Measurements from ENCODE around the gene VAMP8. TPM values are rescaled to one million over a fixed set of nuclear protein-coding genes. Genes with fewer than 3 reads are reported as not detected.

Gene VAMP8
- total RNA-seq, 2 donors from 2014 or later: 185 to 222 TPM

DNA sequence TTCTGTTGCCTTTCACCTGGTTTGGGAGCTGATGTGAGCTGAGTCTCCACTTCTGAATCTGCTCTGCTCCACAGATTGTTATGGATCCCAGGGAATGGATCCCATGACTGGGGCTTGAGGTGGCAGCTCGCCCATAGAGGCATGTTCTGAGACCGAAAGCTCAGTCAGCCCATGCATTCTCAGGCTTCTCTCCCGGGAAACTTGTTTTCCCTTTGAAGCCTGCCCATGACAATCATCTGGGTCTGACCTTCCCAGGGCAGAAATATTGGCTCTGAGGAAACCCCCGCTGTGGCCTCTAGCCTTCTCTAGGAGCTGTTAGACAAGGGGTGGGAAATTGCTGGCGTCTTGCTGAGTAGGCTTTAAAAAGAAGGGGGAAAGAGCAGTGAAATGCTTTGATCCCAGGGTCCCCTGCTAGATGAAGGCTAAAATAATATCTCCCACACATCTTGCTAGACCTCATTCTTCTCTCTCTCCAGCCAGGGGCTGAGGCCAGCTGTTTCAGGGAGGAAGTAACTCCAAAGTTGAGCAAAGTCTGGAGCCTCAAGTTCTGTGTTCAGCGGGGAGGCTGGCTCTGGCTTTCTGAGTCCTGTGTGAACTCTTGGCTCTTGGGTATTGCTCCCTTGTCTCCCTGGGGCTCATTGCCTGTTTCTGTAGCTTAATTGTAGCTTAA lies 2.0 kb downstream of the VAMP8 start:
- Histone ChIP-seq H3K4me1 (peaks cover 10% of the 10 kb centered on the region), H3K9ac (ENCODE audit: low read depth in 2 of 2, low read length in 2 of 2) (peak overlapping the region in 1 of 2 donors; percentile 90)
- TF ChIP-seq, protein P1, sequence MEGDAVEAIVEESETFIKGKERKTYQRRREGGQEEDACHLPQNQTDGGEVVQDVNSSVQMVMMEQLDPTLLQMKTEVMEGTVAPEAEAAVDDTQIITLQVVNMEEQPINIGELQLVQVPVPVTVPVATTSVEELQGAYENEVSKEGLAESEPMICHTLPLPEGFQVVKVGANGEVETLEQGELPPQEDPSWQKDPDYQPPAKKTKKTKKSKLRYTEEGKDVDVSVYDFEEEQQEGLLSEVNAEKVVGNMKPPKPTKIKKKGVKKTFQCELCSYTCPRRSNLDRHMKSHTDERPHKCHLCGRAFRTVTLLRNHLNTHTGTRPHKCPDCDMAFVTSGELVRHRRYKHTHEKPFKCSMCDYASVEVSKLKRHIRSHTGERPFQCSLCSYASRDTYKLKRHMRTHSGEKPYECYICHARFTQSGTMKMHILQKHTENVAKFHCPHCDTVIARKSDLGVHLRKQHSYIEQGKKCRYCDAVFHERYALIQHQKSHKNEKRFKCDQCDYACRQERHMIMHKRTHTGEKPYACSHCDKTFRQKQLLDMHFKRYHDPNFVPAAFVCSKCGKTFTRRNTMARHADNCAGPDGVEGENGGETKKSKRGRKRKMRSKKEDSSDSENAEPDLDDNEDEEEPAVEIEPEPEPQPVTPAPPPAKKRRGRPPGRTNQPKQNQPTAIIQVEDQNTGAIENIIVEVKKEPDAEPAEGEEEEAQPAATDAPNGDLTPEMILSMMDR (IDR thresholded peaks at IDR 0.05): no peak

DNA sequence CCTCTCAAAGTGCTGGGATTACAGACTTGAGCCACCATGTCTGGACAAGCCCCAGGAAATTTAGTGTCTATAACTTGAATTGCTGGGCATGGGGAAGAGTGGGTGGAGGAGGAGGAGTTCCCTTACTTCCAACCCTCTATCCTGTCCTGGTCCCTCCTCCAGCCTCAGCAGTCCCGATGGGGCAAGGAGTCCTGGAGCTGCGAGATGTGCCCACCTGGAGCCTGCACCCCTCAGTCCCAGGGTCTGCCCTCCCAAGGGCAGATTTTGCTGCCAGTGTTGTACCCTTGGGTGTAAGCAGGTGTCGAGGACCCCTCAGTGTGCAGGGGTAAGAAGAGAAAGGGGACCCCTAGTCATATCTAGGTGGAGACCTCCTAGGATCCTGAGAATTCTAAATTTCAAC lies 2.8 kb downstream of the VAMP8 start:
- H3K27ac ChIP-seq: no peak overlapping the region
- no peaks in the 10 kb centered on the region for H3K9me3 ChIP-seq
- no peak for DNase-seq
- TF ChIP-seq, protein P1 (IDR thresholded peaks at IDR 0.05): no peak
- intact Hi-C loops (cut with DNase I): no loop called here
- no peak overlapping the region for H3K4me3 ChIP-seq
- H3K27me3 ChIP-seq: no peaks in the 10 kb centered on the region
- H3K4me1 ChIP-seq: peaks cover 15% of the 10 kb centered on the region
- H3K36me3 ChIP-seq: no peaks in the 10 kb centered on the region
- no peak overlapping the region for H3K9ac ChIP-seq (ENCODE audit: low read depth in 2 of 2, low read length in 2 of 2)

More for the DNA sequence above, 2.0 kb downstream of the VAMP8 start:
- intact Hi-C loops (cut with DNase I): no loop called here
- Histone ChIP-seq H3K36me3 (no peaks in the 10 kb centered on the region), H3K27ac (peak overlapping the region; percentile 77), H3K27me3 (no peaks in the 10 kb centered on the region), H3K4me3 (peak overlapping the region; percentile 56), H3K9me3 (no peaks in the 10 kb centered on the region)
- DNase-seq: no peak

DNA sequence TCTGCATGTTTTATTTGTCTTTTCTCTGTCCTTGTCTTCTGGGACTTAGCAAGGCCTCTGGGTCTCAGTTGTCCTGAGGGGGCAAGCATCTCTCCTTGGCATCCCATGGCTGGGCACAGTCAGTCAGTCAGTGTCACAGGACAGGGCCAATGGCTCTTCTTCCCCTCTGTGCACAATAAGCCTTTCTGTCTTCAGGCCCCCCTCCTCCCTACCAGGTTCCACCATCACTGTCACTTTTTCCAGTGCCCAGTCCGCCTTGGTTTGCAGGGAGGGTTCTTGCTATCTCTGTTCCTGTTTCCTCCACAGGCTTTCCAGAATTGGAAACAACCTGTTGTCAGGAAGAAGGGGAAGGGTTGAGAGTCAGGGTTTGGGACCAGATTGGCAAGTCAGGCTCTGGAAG lies 5.1 kb downstream of the VAMP8 start:
- intact Hi-C loops (cut with DNase I): no loop called here
- TF ChIP-seq, protein P1 (IDR thresholded peaks at IDR 0.05): no peak
- Histone ChIP-seq H3K36me3 (no peaks in the 10 kb centered on the region), H3K27ac (no peak overlapping the region), H3K4me3 (no peak overlapping the region), H3K4me1 (peaks cover 18% of the 10 kb centered on the region), H3K27me3 (no peaks in the 10 kb centered on the region), H3K9ac (ENCODE audit: low read depth in 2 of 2, low read length in 2 of 2) (no peak overlapping the region), H3K9me3 (no peaks in the 10 kb centered on the region)
- DNase-seq: no peak

DNA sequence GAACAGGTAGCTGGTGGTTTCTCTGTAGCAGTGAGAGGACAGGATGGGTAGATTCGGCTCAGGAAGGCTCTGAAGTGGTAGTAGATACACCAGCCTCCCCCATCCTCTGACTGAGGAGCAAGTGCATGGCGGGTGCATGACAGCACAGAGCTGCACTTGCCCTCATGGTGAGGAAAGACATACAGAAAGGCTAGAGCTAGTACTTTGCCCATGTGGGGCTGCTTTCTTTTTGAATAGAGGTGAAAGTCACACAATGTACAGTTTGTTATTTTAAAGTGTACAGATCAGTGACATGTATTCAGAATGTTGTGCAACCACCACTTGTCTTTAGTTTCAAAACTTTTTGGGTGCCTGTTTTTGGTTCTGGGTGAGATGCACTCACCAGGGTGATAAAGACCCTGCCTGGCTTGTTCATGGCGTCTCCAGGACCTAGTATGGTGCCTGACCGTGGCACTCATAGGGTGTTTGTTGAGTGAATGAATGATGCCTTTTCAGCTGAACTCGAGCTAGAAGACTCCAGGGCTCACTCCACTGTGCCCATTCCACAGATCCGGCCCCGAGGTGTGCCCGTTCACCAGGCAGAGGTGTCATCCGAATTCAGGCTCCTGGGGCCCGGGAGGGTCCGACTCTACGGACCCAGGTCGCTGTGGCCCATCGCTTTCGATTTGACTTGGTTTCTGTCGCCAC lies 6.4 kb downstream of the VAMP8 start:
- no peaks in the 10 kb centered on the region for H3K9me3 ChIP-seq
- peak overlapping the region; percentile 49 for H3K4me3 ChIP-seq
- DNase-seq: no peak
- TF ChIP-seq, protein P1 (IDR thresholded peaks at IDR 0.05): no peak
- H3K27ac ChIP-seq: peak overlapping the region; percentile 78
- intact Hi-C loops (cut with DNase I): no loop called here
- no peaks in the 10 kb centered on the region for H3K36me3 ChIP-seq
- peak overlapping the region; percentile 14 to 90 for H3K9ac ChIP-seq (ENCODE audit: low read depth in 2 of 2, low read length in 2 of 2)
- no peaks in the 10 kb centered on the region for H3K27me3 ChIP-seq
- peaks cover 14% of the 10 kb centered on the region for H3K4me1 ChIP-seq

DNA sequence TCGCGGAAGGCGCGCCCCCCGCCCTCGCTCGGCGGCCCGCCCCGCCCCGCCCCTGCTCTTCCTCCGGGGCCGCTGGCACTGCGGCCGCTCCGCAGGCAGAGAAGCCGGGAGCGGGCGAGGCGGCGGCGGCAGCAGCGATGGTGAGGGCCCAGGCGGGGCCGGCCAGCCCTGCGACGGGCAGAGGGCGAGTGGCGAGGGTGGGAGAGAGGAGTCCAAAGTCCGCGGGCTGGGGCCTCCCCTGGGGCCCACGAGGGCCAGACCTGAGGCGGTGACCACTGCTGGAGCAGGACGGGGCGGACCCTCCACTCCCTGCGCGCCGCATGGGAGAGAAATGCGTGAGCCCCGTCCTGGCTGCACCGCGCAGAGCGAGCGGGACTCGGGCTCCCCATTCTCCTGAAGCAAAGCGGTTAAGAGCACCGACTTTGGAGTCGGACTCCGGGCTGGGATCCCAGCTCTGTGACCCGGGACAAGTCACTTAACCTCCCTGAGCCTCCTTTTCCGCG lies 7.0 kb downstream of the VAMP8 start, which contains the start of gene VAMP5:
VAMP5 (plus strand) TSS at position 78 of the 503 bp plus-strand sequence; CDS start at position 138, 60 bp downstream.
- H3K36me3 ChIP-seq: no peaks in the 10 kb centered on the region
- peaks cover 8% of the 10 kb centered on the region for H3K4me1 ChIP-seq

More for the DNA sequence above, 7.0 kb downstream of the VAMP8 start, which contains the start of gene VAMP5:
- no peaks in the 10 kb centered on the region for H3K27me3 ChIP-seq
- peak; percentile 59 for DNase-seq
- TF ChIP-seq, protein P1 (IDR thresholded peaks at IDR 0.05): no peak
- H3K9me3 ChIP-seq: no peaks in the 10 kb centered on the region
- H3K4me3 ChIP-seq: peak within 1 kb of the TSS; percentile 49
- intact Hi-C loops (cut with DNase I): no loop called here
- H3K9ac ChIP-seq (ENCODE audit: low read depth in 2 of 2, low read length in 2 of 2): peak within 1 kb of the TSS; percentile 52 to 90
- H3K27ac ChIP-seq: peak within 1 kb of the TSS; percentile 78
